ENCODE measurements around the gene ZNF318.
A peak's percentile ranks its signal among the peaks of the same experiment; 100 is the strongest.
"Not testable (repeated sequence)": the region's sequence is repeated elsewhere in the genome, so short reads cannot be mapped to it uniquely, and the experiment has no call there.

ZNF318 gene

DNA sequence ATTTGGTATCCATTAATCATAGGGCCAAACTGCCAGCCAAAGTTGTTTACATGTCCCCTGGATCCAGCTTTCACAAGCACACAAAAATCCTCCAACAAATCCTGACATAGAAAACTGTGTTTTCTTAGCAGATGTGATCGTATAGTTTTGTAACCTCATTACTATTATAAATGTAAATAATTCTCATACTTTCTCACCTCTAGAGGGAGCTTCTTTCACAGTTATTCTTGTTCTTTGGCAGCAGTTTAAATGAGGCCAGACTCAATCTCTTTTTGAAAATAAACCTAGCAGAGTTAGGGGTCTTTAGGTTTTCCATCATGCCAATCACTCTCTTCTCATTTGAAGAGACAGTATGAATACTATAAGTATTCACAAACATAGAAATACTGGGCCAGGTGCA, 17.0 kb upstream of the ZNF318 start:
- no peak for DNase-seq

DNA sequence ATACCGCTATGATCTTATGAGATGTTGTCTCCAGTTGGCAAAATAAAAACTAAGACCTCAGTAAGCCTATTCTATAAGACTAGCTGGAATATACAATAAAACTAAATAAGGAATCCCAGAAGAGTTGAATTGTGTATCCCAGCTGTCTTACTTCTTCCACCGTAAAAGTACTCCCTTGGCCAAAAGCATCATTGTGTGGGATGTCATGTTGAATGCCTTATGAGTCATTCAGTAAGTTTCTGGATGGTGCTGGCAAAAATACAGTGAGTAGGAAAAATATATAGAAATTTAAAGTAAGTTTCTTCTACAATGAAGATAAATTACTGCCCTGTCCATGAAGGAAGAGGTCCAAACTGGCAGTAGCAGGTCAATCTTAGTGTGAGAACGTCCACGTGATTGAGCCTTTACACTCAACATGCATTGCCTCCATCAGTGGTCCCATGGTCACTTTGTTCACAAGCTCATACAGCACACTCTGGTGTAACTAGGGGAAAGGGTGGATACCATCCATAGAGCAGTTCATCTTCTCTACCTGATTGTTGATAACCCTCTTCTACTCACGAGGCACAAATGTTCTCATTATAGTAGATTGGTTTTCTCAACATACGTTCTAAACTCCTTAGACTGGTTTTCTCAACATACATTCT, 13.7 kb upstream of the ZNF318 start:
- DNase-seq = no peak

DNA sequence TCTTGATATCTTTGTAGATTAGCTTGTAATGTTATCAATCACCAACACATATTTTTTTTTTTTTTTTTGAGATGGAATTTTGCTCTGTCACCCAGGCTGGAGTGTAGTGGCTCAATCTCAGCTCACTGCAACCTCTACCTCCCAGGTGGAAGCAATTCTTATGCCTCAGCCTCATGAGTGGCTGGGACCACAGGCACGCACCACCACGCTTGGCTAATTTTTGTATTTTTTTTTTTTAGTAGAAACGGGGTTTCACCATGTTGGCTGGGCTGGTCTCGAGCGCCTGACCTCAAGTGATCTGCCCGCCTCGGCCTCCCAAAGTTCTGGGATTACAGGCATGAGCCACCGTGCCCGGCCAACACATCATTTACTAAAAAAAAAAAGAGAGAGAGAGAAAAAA, 11.4 kb upstream of the ZNF318 start:
- not testable (repeated sequence) for DNase-seq

DNA sequence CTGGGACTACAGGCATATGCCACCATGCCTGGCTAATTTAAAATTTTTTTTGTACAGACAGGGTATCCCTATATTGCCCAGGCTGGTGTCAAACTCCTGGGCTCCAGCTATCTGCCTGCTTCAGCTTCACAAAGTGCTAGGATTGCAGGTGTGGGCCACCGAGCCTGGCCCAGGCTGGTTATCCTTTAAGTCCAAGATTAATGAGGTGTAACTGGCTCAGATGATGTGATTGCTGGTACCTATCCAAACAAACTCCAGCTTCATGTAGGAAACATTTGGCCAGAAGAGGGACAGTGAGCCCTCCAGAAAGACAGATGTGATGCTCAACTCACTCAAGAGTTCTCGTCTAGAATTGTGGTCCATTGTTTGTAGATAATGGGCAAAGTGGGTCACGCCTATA, 9.2 kb upstream of the ZNF318 start:
- DNase-seq = no peak

DNA sequence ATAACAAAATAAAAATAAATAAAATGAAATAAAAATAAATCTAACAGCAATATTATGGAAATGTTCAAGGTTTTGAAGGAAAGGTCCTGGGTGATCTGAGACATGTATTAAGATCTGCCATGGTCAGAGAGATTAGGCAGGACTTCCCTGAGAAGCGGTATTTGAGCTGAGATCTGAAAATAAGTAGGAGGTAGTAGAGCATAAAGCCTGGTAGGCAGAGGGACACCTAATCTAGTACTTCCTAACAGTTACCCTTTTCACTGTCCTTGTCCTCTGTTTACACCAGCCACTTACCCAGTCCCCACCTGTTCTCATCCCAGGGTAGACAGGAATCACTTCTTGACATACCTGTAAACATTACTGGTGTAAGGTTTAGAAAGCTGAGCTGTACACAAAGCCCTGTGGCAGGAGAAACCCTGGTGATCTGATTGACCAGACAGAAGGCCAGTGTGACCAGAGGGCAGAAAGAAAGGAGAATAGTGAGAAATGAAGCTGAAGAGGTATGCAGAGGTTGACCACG, 8.3 kb upstream of the ZNF318 start:
- no peak for DNase-seq

DNA sequence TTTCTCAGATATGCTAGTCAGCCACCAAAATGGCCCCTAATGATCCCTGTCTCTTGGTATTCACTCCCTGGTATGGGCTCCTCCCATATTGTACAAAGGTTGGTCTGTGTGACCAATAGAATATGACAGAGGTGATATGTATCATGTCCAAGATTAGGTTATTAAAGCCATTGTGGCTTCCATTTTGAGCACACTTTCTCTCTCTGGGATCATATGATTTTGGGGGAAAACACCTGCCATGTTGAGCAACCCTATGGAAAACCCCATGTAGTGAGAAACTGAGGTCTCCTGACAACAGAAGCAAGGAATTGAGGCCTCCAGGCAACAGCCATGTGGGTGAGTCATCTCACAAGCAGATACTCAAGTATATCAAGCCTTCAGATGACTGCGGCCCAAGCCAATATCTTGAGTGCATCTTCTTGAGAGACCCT, 7.1 kb upstream of the ZNF318 start:
- no peak for DNase-seq

DNA sequence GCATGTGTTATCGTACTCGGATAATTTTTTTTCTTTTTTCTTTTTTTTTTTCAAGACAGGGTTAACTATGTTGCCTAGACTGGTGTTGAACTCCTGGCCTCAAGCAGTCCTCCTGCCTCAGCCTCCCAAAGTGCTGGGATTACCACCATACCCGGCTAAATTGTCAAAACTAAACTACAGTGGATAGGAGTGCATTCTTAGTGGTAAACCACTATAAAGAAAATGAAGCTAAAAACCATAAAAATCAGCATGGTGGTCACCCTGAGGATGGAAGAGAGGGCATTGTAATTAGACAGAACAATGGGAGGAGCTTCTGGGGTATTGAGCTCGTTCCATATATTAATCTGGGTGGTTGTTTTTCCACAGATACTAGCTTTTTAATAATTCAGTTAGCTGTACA, 6.2 kb upstream of the ZNF318 start:
- DNase-seq = no peak

DNA sequence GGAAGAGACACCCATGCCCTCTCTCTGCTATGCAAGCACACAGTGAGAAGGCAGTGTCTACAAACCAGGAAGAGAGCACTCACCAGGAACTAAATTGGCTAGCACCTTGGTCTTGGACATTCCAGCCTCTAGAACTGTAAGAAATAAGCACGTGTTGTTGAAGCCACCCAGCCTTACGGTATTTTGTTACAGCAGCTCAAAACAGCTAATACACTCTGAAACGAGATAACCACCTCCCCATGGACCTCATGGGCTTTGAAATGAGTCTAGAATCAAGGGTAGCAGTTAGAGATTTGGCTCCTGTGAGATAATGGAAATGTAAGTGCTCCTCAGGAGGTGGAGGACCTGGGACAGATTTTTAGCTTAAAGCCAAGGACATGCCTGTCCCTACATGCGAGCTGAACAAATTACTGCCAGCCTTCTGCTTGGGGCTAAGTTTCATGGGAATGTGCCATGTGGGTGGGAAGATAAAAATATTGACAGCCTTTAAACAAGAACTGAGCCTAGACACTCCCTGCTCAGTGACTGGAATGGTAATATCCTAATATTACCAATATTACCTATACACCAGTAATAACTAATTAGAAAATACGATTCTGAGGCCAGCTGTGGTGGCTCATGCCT, 3.9 kb upstream of the ZNF318 start:
- DNase-seq = no peak

DNA sequence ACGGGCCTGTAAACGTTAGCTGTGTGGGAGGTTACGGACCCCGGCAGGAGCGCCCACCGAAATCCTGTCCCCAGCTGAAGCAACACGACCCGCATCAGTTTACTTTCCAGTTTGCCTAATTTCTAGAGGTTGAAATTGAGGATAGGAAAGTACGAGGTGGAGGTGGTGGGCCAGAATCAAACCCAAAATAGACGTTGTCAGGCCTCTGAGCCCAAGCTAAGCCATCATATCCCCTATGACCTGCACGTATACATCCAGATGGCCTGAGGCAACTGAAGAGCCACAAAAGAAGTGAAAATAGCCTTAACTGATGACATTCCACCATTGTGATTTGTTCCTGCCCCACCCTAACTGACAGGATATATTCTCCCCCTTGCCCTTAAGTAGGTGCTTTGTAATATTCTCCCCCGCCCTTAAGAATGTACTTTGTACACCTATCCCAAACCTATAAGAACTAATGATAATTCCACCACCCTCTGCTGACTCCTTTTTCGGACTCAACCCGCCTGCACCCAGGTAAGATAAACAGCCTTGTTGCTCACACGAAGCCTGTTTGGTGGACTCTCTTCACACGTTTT, 645 bp upstream of the ZNF318 start:
- DNase-seq = not testable (repeated sequence)

DNA sequence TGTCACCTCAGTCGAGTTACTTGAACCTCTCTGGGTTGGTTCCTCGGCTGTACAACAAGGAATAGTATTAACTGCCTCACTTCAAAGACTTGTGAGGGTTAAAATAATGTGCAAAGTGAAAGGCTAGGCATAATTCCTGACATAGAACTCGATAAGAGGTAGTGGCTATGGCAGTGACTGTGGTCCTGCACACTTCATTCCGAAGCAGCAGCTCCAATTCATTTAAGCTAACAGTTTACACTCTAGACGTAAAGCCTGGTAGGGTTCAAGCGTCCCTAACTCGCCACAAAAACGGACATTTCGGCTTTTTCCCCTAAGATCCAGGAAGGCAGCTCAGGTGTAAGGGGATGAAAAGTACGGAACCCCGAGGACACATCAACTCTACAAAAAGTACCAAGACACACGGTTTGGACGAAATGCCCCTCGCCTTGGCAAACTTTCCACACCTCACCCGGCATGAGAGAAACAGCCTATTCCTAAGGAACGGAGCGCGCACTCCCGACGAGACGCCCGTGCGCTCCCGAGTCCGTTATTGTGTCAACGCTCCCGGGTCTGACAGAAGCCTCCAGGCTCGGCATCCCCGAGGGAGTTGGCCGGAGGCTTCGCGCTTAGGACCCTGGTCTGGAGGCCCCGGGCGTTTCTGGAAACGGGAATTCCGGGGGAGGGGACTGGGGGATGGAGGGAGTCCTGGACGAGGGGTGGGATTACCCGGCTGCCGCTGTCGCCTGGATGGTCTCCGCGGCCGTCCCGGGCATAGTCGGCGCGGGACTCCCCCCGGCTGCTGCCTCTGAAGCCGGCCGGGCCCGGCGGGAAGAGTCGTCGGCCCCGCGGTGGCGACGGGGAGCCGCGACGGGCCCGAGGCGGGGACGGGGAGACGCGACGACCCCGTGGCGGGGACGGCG, 937 bp downstream of the ZNF318 start:
- peak; percentile 27 for DNase-seq

DNA sequence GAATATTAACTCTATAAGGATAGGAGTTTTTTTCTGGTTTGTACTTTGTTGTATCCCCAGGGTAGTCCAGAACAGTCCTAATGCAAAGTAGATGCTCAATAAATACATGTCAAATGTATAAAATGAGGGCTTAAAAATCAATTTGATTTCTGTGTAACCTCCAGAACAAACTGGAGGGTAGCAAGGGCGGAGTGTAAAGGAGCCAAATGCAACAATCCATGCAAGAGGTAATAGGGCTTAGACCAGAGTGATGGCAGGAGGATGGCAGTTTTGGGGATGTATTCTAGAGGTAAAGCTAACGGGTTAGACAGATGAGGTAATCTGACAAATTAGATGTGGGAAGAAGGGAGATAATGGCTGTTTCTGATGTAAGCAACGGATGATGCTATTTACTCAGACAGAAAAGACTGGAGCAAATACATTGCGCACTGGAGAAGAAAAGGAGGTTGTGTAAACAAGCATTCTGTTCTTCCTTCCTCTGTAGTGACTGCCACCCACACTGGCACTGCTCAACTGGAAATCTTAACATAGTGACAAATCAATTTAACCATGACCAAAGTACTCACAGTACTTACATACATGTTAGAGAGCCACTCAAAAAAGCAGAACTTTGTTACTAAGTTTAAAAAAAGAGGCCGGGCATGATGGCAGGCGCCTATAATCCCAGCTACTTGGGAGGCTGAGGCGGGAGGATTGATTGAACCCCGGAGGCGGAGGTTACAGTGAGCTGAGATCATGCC, 2.0 kb downstream of the ZNF318 start:
- DNase-seq = no peak

DNA sequence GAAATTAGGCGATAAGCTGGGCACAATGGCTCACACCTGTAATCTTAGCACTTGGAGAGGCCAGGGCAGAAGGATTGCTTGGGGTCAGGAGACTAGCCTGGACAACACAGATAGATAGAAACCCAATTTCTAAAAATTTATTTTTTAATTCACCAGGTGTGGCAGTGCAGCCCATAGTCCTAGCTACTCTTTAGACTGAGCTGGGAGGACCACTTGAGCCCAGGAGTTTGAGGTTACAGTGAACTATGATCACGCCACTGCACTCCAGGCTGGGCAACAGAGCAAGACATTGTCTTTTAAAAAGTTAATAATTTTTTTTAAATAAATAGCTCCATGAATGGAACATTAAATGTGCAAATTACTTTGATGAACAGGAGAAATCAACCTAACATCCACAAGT, 8.2 kb downstream of the ZNF318 start:
- no peak for DNase-seq

DNA sequence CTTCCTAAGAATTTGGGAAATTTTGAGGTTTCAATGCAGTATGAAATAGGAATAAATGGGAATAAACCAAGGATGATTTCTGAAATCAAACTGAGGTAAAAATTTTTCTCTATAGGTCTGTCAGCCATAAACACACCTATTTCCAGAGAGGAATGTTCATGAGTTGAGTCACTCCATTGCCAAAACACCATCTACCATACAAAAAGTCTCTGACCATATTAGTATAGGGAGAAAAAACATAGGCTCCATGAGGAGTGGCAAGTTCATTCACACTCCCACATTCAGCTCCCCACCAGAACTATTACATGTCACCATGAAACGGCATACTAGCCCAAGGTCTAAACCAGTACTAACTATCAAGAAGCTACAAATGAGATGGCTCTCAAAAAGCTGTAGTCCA, 9.6 kb downstream of the ZNF318 start:
- no peak for DNase-seq

DNA sequence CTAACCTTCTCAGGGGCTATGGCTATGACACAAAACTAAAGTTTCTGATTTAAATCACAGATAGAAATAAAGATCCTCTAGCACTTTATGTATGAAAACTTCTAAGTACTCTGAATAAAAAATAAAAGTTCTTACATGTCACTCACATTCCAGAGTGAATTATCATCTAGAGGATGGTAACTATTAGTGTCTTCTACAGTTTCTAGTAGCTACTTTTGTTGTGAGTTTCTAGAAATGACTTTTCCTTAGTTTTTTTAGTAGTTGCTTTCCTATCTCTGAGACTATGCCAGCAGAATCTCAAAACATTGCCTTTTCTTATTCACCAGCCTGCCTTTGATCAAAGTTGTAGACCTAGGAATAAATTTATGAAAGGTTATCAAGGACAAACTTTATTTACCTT, 10.1 kb downstream of the ZNF318 start:
- no peak for DNase-seq

DNA sequence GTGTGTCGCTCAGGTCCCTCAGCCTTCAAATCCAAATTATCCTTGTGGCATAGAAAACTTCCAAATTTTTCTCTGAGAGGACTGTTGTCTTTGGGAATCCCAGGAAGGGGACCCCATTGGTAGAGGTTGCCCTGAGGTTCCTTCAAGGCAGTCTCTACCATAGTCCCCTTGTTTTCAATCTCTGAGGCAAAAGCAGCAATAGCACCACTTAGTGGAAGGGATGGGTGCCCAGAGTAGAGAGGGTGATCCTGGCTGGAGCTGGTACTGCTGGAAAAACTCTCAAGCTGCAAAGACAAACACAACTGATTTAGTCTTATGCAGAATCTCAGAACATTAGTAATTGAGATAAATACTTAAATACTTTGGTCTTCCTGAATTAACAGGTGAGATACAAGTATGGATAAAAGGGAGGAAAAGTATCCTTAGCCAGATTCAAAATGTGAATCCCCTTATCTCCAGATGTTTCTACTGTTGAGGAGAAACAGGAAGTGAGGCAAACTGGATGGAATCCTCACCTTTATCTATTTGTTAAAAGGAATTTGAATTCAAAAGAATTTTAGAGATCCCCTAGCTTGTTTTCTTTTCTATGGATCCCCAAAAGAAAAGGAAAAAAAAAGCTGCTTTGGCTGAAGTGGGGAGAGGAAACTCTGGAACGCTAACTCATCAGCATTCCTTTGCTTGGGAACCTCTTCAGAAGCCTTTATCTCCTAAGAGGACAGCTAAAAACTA, 13.4 kb downstream of the ZNF318 start:
- DNase-seq = no peak

DNA sequence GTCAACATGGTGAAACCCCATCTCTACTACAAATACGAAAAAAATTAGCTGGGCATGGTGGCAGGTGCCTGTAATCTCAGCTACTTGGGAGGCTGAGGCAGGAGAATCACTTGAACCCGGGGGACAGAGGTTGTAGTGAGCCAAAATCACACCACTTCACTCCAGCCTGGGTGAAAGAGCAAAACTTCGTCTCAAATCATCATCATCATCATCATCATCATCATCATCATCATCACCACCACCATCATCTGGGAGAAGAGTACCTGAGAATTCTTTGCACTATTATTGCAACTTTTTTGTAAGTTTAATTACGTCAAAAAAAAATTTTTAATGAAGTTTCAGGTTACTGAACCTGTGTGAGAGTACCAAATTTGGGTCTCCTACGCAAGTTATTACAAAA, 17.5 kb downstream of the ZNF318 start:
- DNase-seq = not testable (repeated sequence)

DNA sequence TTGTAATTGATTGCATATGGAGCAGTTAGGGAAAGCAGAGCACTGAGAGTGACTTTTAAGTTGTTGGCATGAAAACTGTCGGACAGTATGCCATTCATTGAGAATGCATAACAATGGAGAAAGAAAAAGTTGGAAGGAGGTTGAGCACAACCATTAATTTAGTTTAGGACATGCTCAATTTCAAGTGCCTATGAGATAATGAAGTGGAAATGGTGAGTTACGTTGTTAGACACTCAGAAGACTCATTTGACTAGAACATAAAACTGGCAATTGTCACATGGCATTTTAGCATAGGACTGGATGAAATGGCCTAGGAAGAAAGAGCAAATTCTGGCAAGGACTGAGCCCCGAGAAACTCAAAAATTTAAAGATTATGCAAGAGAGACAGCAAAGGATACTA, 22.0 kb downstream of the ZNF318 start:
- DNase-seq = no peak

DNA sequence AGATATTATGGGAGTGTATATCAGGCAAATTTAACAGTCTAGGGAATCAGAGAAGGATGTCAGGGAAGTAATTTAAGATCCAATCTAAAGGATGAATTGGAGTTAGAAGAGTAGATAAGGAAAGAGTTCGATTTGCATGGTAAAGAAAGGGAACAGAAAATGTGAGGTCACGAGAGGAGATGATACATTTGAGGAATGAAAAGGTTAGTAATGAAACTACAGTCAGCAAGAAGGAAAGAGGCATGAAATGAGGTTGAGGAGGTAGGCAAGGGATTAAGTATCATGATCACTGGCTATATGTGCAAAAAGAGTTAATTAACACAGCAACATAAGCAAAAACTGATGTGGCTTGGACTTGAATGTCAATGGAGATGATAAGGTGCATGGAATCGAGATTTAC, 22.4 kb downstream of the ZNF318 start:
- no peak for DNase-seq

DNA sequence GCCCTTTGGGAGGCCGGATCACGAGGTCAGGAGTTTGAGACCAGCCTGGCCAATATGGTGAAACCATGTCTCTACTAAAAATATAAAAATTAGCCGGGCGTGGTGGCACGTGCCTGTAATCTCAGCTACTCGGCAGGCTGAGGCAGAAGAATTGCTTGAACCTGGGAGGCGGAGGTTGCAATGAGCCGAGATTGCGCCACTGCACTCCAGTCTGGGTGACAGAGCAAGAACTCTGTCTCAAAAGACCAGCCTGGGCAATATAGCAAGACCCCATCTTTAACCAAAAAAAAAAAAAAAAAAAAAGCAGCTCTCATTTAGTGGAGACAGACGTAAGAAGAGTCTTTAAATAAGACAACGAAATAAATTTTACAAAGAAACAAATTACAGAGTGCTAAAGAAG, 23.2 kb downstream of the ZNF318 start:
- DNase-seq = not testable (repeated sequence)

DNA sequence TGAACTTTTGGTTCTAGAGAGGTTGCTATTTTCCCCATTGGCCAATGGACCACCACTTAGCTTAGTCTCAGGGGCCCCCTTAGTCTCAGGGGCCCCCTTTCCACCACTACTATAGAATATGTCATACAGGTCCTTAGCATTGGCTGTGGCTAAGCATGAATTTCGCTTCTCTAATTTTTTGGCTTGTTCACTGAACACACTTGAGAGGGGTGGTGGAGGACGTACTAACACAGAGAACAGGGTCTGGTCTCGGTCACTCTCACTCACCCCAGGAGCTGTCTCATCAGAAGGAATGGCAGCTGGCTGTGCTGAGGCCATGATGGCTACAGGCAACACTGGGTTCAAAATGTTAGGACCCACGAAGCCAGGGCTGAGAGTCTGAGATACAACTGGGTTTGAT, 30.3 kb downstream of the ZNF318 start:
- no peak for DNase-seq

DNA sequence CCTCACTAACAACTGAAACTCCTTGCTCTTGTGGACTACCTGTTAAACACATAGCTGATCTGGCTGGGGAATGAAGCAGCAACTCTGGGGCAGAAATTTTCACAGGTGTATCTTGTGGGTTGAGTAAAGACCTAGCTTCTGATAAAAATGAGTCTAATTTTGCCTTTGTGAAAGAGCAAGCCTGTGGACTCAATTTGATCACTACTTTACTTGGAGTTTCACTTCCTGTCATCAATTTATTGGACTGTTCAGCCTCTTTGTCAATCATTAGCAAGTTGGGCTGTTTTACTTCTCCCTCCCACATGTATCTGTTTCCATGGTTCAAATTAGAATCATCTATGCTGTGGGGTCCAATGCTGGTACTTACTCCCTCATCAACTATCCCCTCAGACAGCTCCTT, 31.2 kb downstream of the ZNF318 start:
- DNase-seq = no peak

DNA sequence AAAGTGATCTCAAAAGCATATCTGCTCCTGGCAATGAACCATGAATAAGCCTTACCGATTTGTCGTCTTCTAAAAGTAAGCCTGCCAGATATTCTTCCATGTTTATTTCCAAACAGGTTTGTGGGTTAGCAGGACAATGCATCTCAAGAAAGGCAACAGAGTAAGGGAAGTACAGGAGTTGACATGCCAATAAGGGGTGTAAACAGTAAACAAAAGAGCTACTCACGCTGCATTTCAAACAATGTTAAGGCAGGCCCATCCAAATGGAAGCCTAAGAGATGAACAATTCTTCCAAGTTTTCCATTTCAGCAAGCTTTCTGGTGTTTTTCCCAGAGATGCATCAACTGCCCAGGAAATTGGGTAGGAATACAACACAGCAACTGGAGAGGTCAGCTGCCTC, 33.1 kb downstream of the ZNF318 start:
- no peak for DNase-seq
